ENCODE measurements around the gene ENTPD5.

ENTPD5 gene

GRCh38 chr14:73973497-73973896, 45.6 kb downstream of the ENTPD5 start:
- no peak overlapping the region for H3K27ac ChIP-seq (ENCODE audit: low read length)
- H3K27me3 ChIP-seq (ENCODE audit: low read depth, low read length) = no peaks in the 10 kb centered on the region
- H3K4me3 ChIP-seq (ENCODE audit: low read depth in 1 of 2, low read length in 2 of 2) = no peak overlapping the region
- no peaks in the 10 kb centered on the region for H3K9me3 ChIP-seq (ENCODE audit: control insufficient read depth in 1 of 2, low read length in 2 of 2)
- H3K36me3 ChIP-seq (ENCODE audit: control insufficient read depth in 1 of 2, insufficient read depth in 2 of 2, low read length in 2 of 2) = peaks cover 27 to 53% of the 10 kb centered on the region in 2 donors
- H3K4me1 ChIP-seq (ENCODE audit: control insufficient read depth in 1 of 2, insufficient read depth in 2 of 2, low read length in 2 of 2) = no peaks in the 10 kb centered on the region

GRCh38 chr14:73968885-73969284, 50.2 kb downstream of the ENTPD5 start:
- no peaks in the 10 kb centered on the region for H3K4me1 ChIP-seq (ENCODE audit: control insufficient read depth in 1 of 2, insufficient read depth in 2 of 2, low read length in 2 of 2)
- H3K36me3 ChIP-seq (ENCODE audit: control insufficient read depth in 1 of 2, insufficient read depth in 2 of 2, low read length in 2 of 2) = peaks cover 29 to 50% of the 10 kb centered on the region in 2 donors

GRCh38 chr14:73965216-73965615, 53.9 kb downstream of the ENTPD5 start:
- Histone ChIP-seq H3K27me3 (ENCODE audit: low read depth, low read length) (no peaks in the 10 kb centered on the region), H3K4me3 (ENCODE audit: low read depth in 1 of 2, low read length in 2 of 2) (no peak overlapping the region), H3K9me3 (ENCODE audit: control insufficient read depth in 1 of 2, low read length in 2 of 2) (no peaks in the 10 kb centered on the region), H3K36me3 (ENCODE audit: control insufficient read depth in 1 of 2, insufficient read depth in 2 of 2, low read length in 2 of 2) (peaks cover 42 to 62% of the 10 kb centered on the region in 2 donors), H3K27ac (ENCODE audit: low read length) (no peak overlapping the region), H3K4me1 (ENCODE audit: control insufficient read depth in 1 of 2, insufficient read depth in 2 of 2, low read length in 2 of 2) (no peaks in the 10 kb centered on the region)

More at GRCh38 chr14:73968885-73969284, 50.2 kb downstream of the ENTPD5 start:
- Histone ChIP-seq H3K27ac (ENCODE audit: low read length) (no peak overlapping the region), H3K27me3 (ENCODE audit: low read depth, low read length) (no peaks in the 10 kb centered on the region), H3K9me3 (ENCODE audit: control insufficient read depth in 1 of 2, low read length in 2 of 2) (no peaks in the 10 kb centered on the region), H3K4me3 (ENCODE audit: low read depth in 1 of 2, low read length in 2 of 2) (no peak overlapping the region)

- no peaks in the 10 kb centered on the region for H3K9me3 ChIP-seq (ENCODE audit: control insufficient read depth in 1 of 2, low read length in 2 of 2)
- H3K4me1 ChIP-seq (ENCODE audit: control insufficient read depth in 1 of 2, insufficient read depth in 2 of 2, low read length in 2 of 2) = no peaks in the 10 kb centered on the region
- no peak overlapping the region for H3K27ac ChIP-seq (ENCODE audit: low read length)
- H3K27me3 ChIP-seq (ENCODE audit: low read depth, low read length) = no peaks in the 10 kb centered on the region
- peaks cover 42 to 70% of the 10 kb centered on the region in 2 donors for H3K36me3 ChIP-seq (ENCODE audit: control insufficient read depth in 1 of 2, insufficient read depth in 2 of 2, low read length in 2 of 2)
- no peak overlapping the region for H3K4me3 ChIP-seq (ENCODE audit: low read depth in 1 of 2, low read length in 2 of 2)
Observed at GRCh38 chr14:73961192-73961591, 57.9 kb downstream of the ENTPD5 start.

- Histone ChIP-seq H3K36me3 (ENCODE audit: control insufficient read depth in 1 of 2, insufficient read depth in 2 of 2, low read length in 2 of 2) (peaks cover 53 to 81% of the 10 kb centered on the region in 2 donors), H3K4me3 (ENCODE audit: low read depth in 1 of 2, low read length in 2 of 2) (no peak overlapping the region), H3K27me3 (ENCODE audit: low read depth, low read length) (no peaks in the 10 kb centered on the region), H3K4me1 (ENCODE audit: control insufficient read depth in 1 of 2, insufficient read depth in 2 of 2, low read length in 2 of 2) (no peaks in the 10 kb centered on the region), H3K27ac (ENCODE audit: low read length) (no peak overlapping the region), H3K9me3 (ENCODE audit: control insufficient read depth in 1 of 2, low read length in 2 of 2) (no peaks in the 10 kb centered on the region)
Observed at GRCh38 chr14:73958591-73958990, 60.5 kb downstream of the ENTPD5 start.

- Histone ChIP-seq H3K27ac (ENCODE audit: low read length) (no peak overlapping the region), H3K36me3 (ENCODE audit: control insufficient read depth in 1 of 2, insufficient read depth in 2 of 2, low read length in 2 of 2) (peaks cover 39 to 62% of the 10 kb centered on the region in 2 donors), H3K4me1 (ENCODE audit: control insufficient read depth in 1 of 2, insufficient read depth in 2 of 2, low read length in 2 of 2) (peaks cover 0 to 5% of the 10 kb centered on the region in 2 donors), H3K27me3 (ENCODE audit: low read depth, low read length) (no peaks in the 10 kb centered on the region), H3K9me3 (ENCODE audit: control insufficient read depth in 1 of 2, low read length in 2 of 2) (no peaks in the 10 kb centered on the region), H3K4me3 (ENCODE audit: low read depth in 1 of 2, low read length in 2 of 2) (no peak overlapping the region)
Observed at GRCh38 chr14:73955674-73956073, 63.4 kb downstream of the ENTPD5 start.

GRCh38 chr14:73953731-73954130, 65.4 kb downstream of the ENTPD5 start:
- Histone ChIP-seq H3K36me3 (ENCODE audit: control insufficient read depth in 1 of 2, insufficient read depth in 2 of 2, low read length in 2 of 2) (peaks cover 27 to 48% of the 10 kb centered on the region in 2 donors), H3K27ac (ENCODE audit: low read length) (no peak overlapping the region), H3K9me3 (ENCODE audit: control insufficient read depth in 1 of 2, low read length in 2 of 2) (no peaks in the 10 kb centered on the region), H3K4me3 (ENCODE audit: low read depth in 1 of 2, low read length in 2 of 2) (no peak overlapping the region), H3K27me3 (ENCODE audit: low read depth, low read length) (no peaks in the 10 kb centered on the region), H3K4me1 (ENCODE audit: control insufficient read depth in 1 of 2, insufficient read depth in 2 of 2, low read length in 2 of 2) (peaks cover 0 to 8% of the 10 kb centered on the region in 2 donors)

- Histone ChIP-seq H3K27me3 (ENCODE audit: low read depth, low read length) (no peaks in the 10 kb centered on the region), H3K4me1 (ENCODE audit: control insufficient read depth in 1 of 2, insufficient read depth in 2 of 2, low read length in 2 of 2) (peaks cover 0 to 8% of the 10 kb centered on the region in 2 donors), H3K4me3 (ENCODE audit: low read depth in 1 of 2, low read length in 2 of 2) (peak within 1 kb of the TSS; percentile 93 to 98), H3K27ac (ENCODE audit: low read length) (peak within 1 kb of the TSS; percentile 92), H3K9me3 (ENCODE audit: control insufficient read depth in 1 of 2, low read length in 2 of 2) (no peaks in the 10 kb centered on the region), H3K36me3 (ENCODE audit: control insufficient read depth in 1 of 2, insufficient read depth in 2 of 2, low read length in 2 of 2) (peaks cover 10 to 28% of the 10 kb centered on the region in 2 donors)
Observed at GRCh38 chr14:73949752-73950734, 69.0 kb downstream of the ENTPD5 start, which contains the start of the genes COQ6 and FAM161B. COQ6 (plus strand) TSS chr14:73950302; CDS start chr14:73950333, 31 bp downstream. FAM161B (minus strand) TSS chr14:73950094; CDS start chr14:73950026, 68 bp downstream.

GRCh38 chr14:73945159-73945670, 73.9 kb downstream of the ENTPD5 start:
- Histone ChIP-seq H3K27me3 (ENCODE audit: low read depth, low read length) (no peaks in the 10 kb centered on the region), H3K9me3 (ENCODE audit: control insufficient read depth in 1 of 2, low read length in 2 of 2) (no peaks in the 10 kb centered on the region), H3K27ac (ENCODE audit: low read length) (no peak overlapping the region), H3K36me3 (ENCODE audit: control insufficient read depth in 1 of 2, insufficient read depth in 2 of 2, low read length in 2 of 2) (peaks cover 7 to 44% of the 10 kb centered on the region in 2 donors), H3K4me3 (ENCODE audit: low read depth in 1 of 2, low read length in 2 of 2) (no peak overlapping the region), H3K4me1 (ENCODE audit: control insufficient read depth in 1 of 2, insufficient read depth in 2 of 2, low read length in 2 of 2) (peaks cover 0 to 3% of the 10 kb centered on the region in 2 donors)

GRCh38 chr14:73944432-73945158, 74.5 kb downstream of the ENTPD5 start:
- H3K27ac ChIP-seq (ENCODE audit: low read length) = no peak overlapping the region
- no peak overlapping the region for H3K4me3 ChIP-seq (ENCODE audit: low read depth in 1 of 2, low read length in 2 of 2)
- H3K27me3 ChIP-seq (ENCODE audit: low read depth, low read length) = no peaks in the 10 kb centered on the region
- peaks cover 0 to 3% of the 10 kb centered on the region in 2 donors for H3K4me1 ChIP-seq (ENCODE audit: control insufficient read depth in 1 of 2, insufficient read depth in 2 of 2, low read length in 2 of 2)
- peaks cover 7 to 44% of the 10 kb centered on the region in 2 donors for H3K36me3 ChIP-seq (ENCODE audit: control insufficient read depth in 1 of 2, insufficient read depth in 2 of 2, low read length in 2 of 2)
- H3K9me3 ChIP-seq (ENCODE audit: control insufficient read depth in 1 of 2, low read length in 2 of 2) = no peaks in the 10 kb centered on the region

GRCh38 chr14:73943083-73943482, 76.0 kb downstream of the ENTPD5 start:
- Histone ChIP-seq H3K4me3 (ENCODE audit: low read depth in 1 of 2, low read length in 2 of 2) (no peak overlapping the region), H3K36me3 (ENCODE audit: control insufficient read depth in 1 of 2, insufficient read depth in 2 of 2, low read length in 2 of 2) (peaks cover 7 to 44% of the 10 kb centered on the region in 2 donors), H3K4me1 (ENCODE audit: control insufficient read depth in 1 of 2, insufficient read depth in 2 of 2, low read length in 2 of 2) (no peaks in the 10 kb centered on the region), H3K27ac (ENCODE audit: low read length) (no peak overlapping the region), H3K27me3 (ENCODE audit: low read depth, low read length) (no peaks in the 10 kb centered on the region), H3K9me3 (ENCODE audit: control insufficient read depth in 1 of 2, low read length in 2 of 2) (no peaks in the 10 kb centered on the region)

Data from muscle layer of duodenum (tissue), 2 donors.